ENCODE results near the gene INTS14.

Gene INTS14

GRCh38 chr15:65638109-65638508 lies 27.2 kb upstream of the INTS14 start:
- no peak for DNase-seq (ENCODE audit: low read depth in 1 of 2, low spot score in 1 of 2)
- H3K27me3 ChIP-seq (ENCODE audit: insufficient read depth, poor library complexity, severe bottlenecking) = no peaks in the 10 kb centered on the region
- TF ChIP-seq CTCF (IDR thresholded peaks at IDR 0.05; ENCODE audit: insufficient read depth, low read length) = no peak
- no peak for TF ChIP-seq SPI1 (IDR thresholded peaks at IDR 0.05; ENCODE audit: borderline replicate concordance, low read depth)
- TF ChIP-seq POLR2AphosphoS5 (IDR thresholded peaks at IDR 0.05; ENCODE audit: low read depth) = no peak
- no peak for TF ChIP-seq REST (IDR thresholded peaks at IDR 0.05; ENCODE audit: insufficient replicate concordance, low read depth)
- TF ChIP-seq GABPA (IDR thresholded peaks at IDR 0.05; ENCODE audit: low read depth) = no peak
- H3K27ac ChIP-seq (replicated peaks) = no peak overlapping the region
- no peak overlapping the region for H3K4me3 ChIP-seq (replicated peaks; ENCODE audit: insufficient read depth, low read length)

GRCh38 chr15:65634356-65634755 lies 23.4 kb upstream of the INTS14 start:
- no peak overlapping the region for H3K27ac ChIP-seq (replicated peaks)
- no peaks in the 10 kb centered on the region for H3K27me3 ChIP-seq (ENCODE audit: insufficient read depth, poor library complexity, severe bottlenecking)
- TF ChIP-seq REST (IDR thresholded peaks at IDR 0.05; ENCODE audit: insufficient replicate concordance, low read depth) (no peak), SPI1 (IDR thresholded peaks at IDR 0.05; ENCODE audit: borderline replicate concordance, low read depth) (no peak), POLR2AphosphoS5 (IDR thresholded peaks at IDR 0.05; ENCODE audit: low read depth) (no peak), GABPA (IDR thresholded peaks at IDR 0.05; ENCODE audit: low read depth) (no peak), CTCF (IDR thresholded peaks at IDR 0.05; ENCODE audit: insufficient read depth, low read length) (no peak)
- H3K4me3 ChIP-seq (replicated peaks; ENCODE audit: insufficient read depth, low read length) = no peak overlapping the region
- DNase-seq (ENCODE audit: low read depth in 1 of 2, low spot score in 1 of 2) = no peak

GRCh38 chr15:65633752-65634151 lies 22.8 kb upstream of the INTS14 start:
- Histone ChIP-seq H3K4me3 (replicated peaks; ENCODE audit: insufficient read depth, low read length) (no peak overlapping the region), H3K27me3 (ENCODE audit: insufficient read depth, poor library complexity, severe bottlenecking) (no peaks in the 10 kb centered on the region), H3K27ac (replicated peaks) (no peak overlapping the region)
- DNase-seq (ENCODE audit: low read depth in 1 of 2, low spot score in 1 of 2) = no peak
- no peak for TF ChIP-seq REST (IDR thresholded peaks at IDR 0.05; ENCODE audit: insufficient replicate concordance, low read depth)
- TF ChIP-seq CTCF (IDR thresholded peaks at IDR 0.05; ENCODE audit: insufficient read depth, low read length) = no peak
- no peak for TF ChIP-seq GABPA (IDR thresholded peaks at IDR 0.05; ENCODE audit: low read depth)
- TF ChIP-seq POLR2AphosphoS5 (IDR thresholded peaks at IDR 0.05; ENCODE audit: low read depth) = no peak
- no peak for TF ChIP-seq SPI1 (IDR thresholded peaks at IDR 0.05; ENCODE audit: borderline replicate concordance, low read depth)
